Upper lobe of right lung (tissue), 1 donor: Measurements from ENCODE around the gene DGKQ. TPM values are rescaled to one million over a fixed set of nuclear protein-coding genes. Genes with fewer than 3 reads are reported as not detected.
A peak's percentile ranks its signal among the peaks of the same experiment; 100 is the strongest.

ENCODE experiments used
- ATAC-seq: fragments of 200-7000 bp; cut with Tn5 transposase; one replicate; pipeline ENCODE4 v1.9.1; 2020; ENCODE audit warnings: mild to moderate bottlenecking, moderate library complexity
- DNase-seq: peaks from one replicate; pipeline ENCODE4 v3.0.0-alpha.2; 2020
- H3K27ac ChIP-seq: fragments of 200-600 bp; one replicate; pipeline ENCODE4 v1.8.0; 2022
- H3K27me3 ChIP-seq: fragments of 200-600 bp; one replicate; pipeline ENCODE4 v1.8.0; 2022; ENCODE audit warnings: mild to moderate bottlenecking
- H3K36me3 ChIP-seq: fragments of 200-600 bp; one replicate; pipeline ENCODE4 v1.8.0; 2022
- H3K4me1 ChIP-seq: fragments of 200-600 bp; one replicate; pipeline ENCODE4 v1.8.0; 2022
- H3K4me3 ChIP-seq: fragments of 200-600 bp; one replicate; pipeline ENCODE4 v1.8.0; 2022; ENCODE audit warnings: mild to moderate bottlenecking
- H3K9me3 ChIP-seq: fragments of 200-600 bp; one replicate; pipeline ENCODE4 v1.8.0; 2022
- intact Hi-C: fragments of 100-400 bp; cut with DNase I; formaldehyde crosslinking; loops from one replicate; pipeline ENCODE4 v1.11.0; 2022
- long read RNA-seq: library from polyadenylated mRNA; unstranded; transcript quantifications from one replicate; pipeline ENCODE4 v2.0.0, GENCODE V29; 2021
- total RNA-seq: library from RNA; stranded (reverse); fragmentation: NEBNext Ultra II Directional; extraction: Animal tissue kit (Norgen Biotek cat#: 25700); gene quantifications from one replicate; pipeline ENCODE4 v1.2.1, GENCODE V29; 2021
- TF ChIP-seq, protein P1 (sequence below): fragments of 200-600 bp; IDR thresholded peaks from one replicate; pipeline ENCODE4 v1.8.0; 2022; ENCODE audit warnings: antibody characterized with exemption
- donor health status: DM: no; HTN: yes; CAD: no; lungs with severe emphysema.

Gene DGKQ, protein sequence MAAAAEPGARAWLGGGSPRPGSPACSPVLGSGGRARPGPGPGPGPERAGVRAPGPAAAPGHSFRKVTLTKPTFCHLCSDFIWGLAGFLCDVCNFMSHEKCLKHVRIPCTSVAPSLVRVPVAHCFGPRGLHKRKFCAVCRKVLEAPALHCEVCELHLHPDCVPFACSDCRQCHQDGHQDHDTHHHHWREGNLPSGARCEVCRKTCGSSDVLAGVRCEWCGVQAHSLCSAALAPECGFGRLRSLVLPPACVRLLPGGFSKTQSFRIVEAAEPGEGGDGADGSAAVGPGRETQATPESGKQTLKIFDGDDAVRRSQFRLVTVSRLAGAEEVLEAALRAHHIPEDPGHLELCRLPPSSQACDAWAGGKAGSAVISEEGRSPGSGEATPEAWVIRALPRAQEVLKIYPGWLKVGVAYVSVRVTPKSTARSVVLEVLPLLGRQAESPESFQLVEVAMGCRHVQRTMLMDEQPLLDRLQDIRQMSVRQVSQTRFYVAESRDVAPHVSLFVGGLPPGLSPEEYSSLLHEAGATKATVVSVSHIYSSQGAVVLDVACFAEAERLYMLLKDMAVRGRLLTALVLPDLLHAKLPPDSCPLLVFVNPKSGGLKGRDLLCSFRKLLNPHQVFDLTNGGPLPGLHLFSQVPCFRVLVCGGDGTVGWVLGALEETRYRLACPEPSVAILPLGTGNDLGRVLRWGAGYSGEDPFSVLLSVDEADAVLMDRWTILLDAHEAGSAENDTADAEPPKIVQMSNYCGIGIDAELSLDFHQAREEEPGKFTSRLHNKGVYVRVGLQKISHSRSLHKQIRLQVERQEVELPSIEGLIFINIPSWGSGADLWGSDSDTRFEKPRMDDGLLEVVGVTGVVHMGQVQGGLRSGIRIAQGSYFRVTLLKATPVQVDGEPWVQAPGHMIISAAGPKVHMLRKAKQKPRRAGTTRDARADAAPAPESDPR
- total RNA-seq: 19.1 TPM
- long read RNA-seq, full-length matches to known transcripts: 11 of 51 reads
- long read RNA-seq, partial matches to known transcripts: 18 of 51 reads
- long read RNA-seq, other reads (novel, unspliced or antisense): 22 of 51 reads

DNA sequence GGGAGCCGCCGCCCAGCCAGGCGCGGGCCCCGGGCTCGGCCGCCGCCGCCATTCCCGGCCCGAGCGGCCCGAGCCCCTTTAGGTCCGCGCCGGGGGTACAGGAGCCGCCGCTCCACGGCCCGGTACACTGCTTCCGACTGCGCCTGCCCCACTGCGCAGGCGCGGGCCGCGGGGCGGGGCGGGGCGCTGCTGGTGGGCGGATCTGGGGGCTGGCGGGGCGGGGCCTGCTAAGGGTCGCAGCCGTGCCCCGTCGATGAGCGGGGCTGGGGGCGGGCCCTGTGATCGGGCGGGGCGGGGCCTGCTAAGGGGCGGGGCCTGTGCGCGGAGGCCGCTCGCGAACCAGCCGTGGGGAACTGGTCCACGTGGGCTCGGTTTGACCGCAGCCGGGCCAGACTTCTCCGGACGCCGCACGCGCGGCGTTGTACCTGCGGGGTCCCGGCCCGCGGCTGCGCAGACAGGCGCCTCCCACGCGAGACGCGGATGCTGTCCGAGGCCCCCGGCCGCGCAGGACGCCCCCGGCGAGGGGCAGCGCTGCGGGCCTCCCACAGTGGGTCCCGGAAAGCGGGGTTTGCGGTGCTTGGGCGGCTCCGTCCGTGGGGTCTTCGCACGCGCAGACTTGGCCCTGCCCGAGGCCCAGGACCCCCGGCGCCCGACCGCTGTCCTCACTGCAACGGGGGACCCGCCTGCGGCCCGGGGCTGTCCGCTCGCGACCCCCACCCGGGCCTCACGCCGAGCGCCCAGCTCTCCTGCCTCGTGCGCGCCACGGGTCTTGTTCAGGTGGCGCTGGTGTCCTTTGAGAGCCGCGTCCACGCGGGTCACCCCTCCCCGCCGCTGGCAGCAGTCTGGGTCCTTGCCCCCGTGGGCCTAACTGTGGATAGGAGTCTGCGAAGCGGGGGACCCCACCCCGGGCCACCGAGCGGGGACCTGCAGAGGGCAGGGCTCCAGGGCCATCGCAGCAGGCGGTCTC is at the start of gene DGKQ:
TSS of gene DGKQ (minus strand) at position 139 of the 967 bp plus-strand sequence. CDS start at position 52, 87 bp downstream.
- H3K4me1 ChIP-seq: peaks cover 13% of the 10 kb centered on the region
- TF ChIP-seq, protein P1, sequence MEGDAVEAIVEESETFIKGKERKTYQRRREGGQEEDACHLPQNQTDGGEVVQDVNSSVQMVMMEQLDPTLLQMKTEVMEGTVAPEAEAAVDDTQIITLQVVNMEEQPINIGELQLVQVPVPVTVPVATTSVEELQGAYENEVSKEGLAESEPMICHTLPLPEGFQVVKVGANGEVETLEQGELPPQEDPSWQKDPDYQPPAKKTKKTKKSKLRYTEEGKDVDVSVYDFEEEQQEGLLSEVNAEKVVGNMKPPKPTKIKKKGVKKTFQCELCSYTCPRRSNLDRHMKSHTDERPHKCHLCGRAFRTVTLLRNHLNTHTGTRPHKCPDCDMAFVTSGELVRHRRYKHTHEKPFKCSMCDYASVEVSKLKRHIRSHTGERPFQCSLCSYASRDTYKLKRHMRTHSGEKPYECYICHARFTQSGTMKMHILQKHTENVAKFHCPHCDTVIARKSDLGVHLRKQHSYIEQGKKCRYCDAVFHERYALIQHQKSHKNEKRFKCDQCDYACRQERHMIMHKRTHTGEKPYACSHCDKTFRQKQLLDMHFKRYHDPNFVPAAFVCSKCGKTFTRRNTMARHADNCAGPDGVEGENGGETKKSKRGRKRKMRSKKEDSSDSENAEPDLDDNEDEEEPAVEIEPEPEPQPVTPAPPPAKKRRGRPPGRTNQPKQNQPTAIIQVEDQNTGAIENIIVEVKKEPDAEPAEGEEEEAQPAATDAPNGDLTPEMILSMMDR: no peak
- no peaks in the 10 kb centered on the region for H3K9me3 ChIP-seq
- peak within 1 kb of the TSS; percentile 18 for H3K27ac ChIP-seq
- H3K36me3 ChIP-seq: no peaks in the 10 kb centered on the region
- peak; percentile 94 for DNase-seq
- H3K27me3 ChIP-seq: no peaks in the 10 kb centered on the region
- peak within 1 kb of the TSS; percentile 79 for H3K4me3 ChIP-seq
- ATAC-seq: peak; percentile 97
- intact Hi-C loops: no loop called here

DNA sequence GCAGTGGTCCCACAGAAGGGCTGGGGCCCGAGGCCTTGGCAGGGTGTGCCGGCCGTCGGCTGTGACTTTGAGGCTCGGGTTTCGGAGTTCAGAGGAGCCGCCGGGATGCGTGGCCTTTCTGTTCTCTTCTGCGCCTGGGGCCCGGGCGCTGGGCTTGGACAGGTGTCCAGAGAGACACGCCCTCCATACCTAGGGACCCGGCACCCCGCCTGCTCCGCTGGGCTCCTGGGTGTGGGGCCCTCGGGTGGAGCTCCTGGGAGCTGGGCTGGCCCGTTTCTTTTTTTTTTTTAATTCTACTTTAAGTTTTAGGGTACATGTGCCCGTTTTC is 49.3 kb upstream of the DGKQ start:
- TF ChIP-seq, protein P1: no peak
- no peak for ATAC-seq
- intact Hi-C loops: no loop called here

DNA sequence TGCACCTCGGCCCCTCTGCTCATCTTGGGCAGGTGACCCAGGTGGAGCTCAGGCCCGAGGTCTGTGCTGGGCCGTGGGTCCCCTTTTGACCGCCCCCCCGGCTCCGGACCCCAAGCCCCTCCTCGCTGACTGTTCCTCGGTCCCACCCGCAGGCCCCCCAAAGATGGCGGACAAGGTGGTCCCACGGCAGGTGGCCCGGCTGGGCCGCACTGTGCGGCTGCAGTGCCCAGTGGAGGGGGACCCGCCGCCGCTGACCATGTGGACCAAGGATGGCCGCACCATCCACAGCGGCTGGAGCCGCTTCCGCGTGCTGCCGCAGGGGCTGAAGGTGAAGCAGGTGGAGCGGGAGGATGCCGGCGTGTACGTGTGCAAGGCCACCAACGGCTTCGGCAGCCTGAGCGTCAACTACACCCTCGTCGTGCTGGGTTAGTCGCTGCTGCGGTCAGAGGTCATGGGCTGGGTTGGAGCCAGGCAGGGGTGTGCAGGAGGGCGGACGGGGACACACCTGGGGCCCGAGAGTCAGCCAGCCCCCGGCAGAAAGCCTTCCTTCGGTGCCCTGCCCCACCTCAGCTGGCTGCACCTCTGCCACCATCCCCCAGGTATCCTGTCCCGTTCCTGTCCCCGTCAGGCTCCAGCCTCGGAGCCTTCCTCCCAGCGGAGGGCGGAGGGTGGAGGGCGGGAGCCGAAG is 48.8 kb upstream of the DGKQ start:
- intact Hi-C loops: no loop called here
- TF ChIP-seq, protein P1: no peak
- DNase-seq: no peak

More for the DNA sequence above, 49.3 kb upstream of the DGKQ start:
- no peak overlapping the region for H3K4me3 ChIP-seq
- no peak for DNase-seq
- H3K9me3 ChIP-seq: no peaks in the 10 kb centered on the region
- no peaks in the 10 kb centered on the region for H3K27me3 ChIP-seq
- no peaks in the 10 kb centered on the region for H3K36me3 ChIP-seq
- H3K27ac ChIP-seq: no peak overlapping the region
- H3K4me1 ChIP-seq: no peaks in the 10 kb centered on the region

DNA sequence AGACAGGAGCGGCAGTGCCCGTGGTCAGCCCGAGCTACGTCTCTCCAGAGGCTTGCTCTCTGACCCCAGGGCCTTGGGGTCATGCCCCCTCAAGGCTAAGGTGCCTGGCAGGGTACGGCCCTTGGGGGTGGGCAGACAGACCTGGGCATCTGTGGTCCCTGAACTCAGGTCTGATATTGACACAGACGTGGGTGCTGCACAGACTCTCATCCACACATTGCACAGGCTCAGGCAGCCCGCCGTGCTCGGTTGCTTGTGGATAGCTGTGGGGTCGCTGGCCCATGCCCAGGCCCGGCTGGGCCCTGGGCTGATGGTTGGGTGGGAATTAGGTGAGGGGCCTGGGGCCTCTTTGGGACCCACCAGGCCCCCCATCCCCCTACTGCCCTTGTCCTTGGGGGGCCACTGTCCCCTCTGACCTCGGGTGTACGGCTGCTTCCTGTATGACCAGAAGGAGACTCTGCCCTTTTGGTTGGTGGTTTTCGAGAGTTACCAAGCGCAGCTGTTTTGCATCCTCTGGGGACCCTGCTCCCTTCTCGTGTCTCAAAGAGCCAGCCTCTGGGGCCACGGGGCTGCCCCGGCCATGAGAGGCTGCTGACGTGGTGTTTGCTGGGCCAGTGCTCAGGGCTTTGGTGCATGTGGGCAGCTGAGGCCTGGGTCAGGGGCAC is 48.1 kb upstream of the DGKQ start:
- TF ChIP-seq, protein P1: no peak
- no peak overlapping the region for H3K27ac ChIP-seq
- intact Hi-C loops: no loop called here
- H3K36me3 ChIP-seq: no peaks in the 10 kb centered on the region
- DNase-seq: no peak
- no peak overlapping the region for H3K4me3 ChIP-seq
- H3K27me3 ChIP-seq: no peaks in the 10 kb centered on the region
- H3K9me3 ChIP-seq: no peaks in the 10 kb centered on the region
- H3K4me1 ChIP-seq: no peaks in the 10 kb centered on the region
- ATAC-seq: no peak

More for the DNA sequence above, 48.8 kb upstream of the DGKQ start:
- Histone ChIP-seq H3K27me3 (no peaks in the 10 kb centered on the region), H3K4me1 (no peaks in the 10 kb centered on the region), H3K27ac (no peak overlapping the region), H3K9me3 (no peaks in the 10 kb centered on the region), H3K4me3 (no peak overlapping the region), H3K36me3 (no peaks in the 10 kb centered on the region)
- no peak for ATAC-seq
